ENCODE measurements around the gene NHSL1. TPM values are rescaled to one million over a fixed set of nuclear protein-coding genes. Genes with fewer than 3 reads are reported as not detected.
A peak's percentile ranks its signal among the peaks of the same experiment; 100 is the strongest.

NHSL1 gene
- polyA plus RNA-seq, 1 donor, result 49.5 TPM

- Histone ChIP-seq H3K27me3 (ENCODE audit: control insufficient read depth, insufficient read depth, low read length) (no peaks in the 10 kb centered on the region), H3K4me1 (ENCODE audit: control insufficient read depth, insufficient read depth, low read length) (peaks cover 49% of the 10 kb centered on the region), H3K4me3 (ENCODE audit: low read length) (peak overlapping the region; percentile 76), H3K27ac (ENCODE audit: low read length) (peak overlapping the region; percentile 96), H3K36me3 (ENCODE audit: control insufficient read depth, insufficient read depth, low read length) (peaks cover 14% of the 10 kb centered on the region), H3K9me3 (ENCODE audit: control insufficient read depth, low read depth, low read length) (no peaks in the 10 kb centered on the region)
- no CpG with 5 or more reads among the region's 2 CpGs for WGBS (ENCODE audit: insufficient coverage, low lambda C conversion rate)
- DNase-seq, result peak in 1 of 2 donors; percentile 65
Measured at GRCh38 chr6:138497286-138497685, 2.0 kb downstream of the NHSL1 start.

- DNase-seq, result no peak
- Histone ChIP-seq H3K4me1 (ENCODE audit: control insufficient read depth, insufficient read depth, low read length) (peaks cover 47% of the 10 kb centered on the region), H3K27ac (ENCODE audit: low read length) (peak overlapping the region; percentile 52), H3K4me3 (ENCODE audit: low read length) (no peak overlapping the region), H3K27me3 (ENCODE audit: control insufficient read depth, insufficient read depth, low read length) (no peaks in the 10 kb centered on the region), H3K9me3 (ENCODE audit: control insufficient read depth, low read depth, low read length) (no peaks in the 10 kb centered on the region), H3K36me3 (ENCODE audit: control insufficient read depth, insufficient read depth, low read length) (peaks cover 14% of the 10 kb centered on the region)
Measured at GRCh38 chr6:138494312-138494711, 5.0 kb downstream of the NHSL1 start.

- WGBS (ENCODE audit: insufficient coverage, low lambda C conversion rate), result no CpG with 5 or more reads among the region's 5 CpGs
- Histone ChIP-seq H3K27ac (ENCODE audit: low read length) (peak overlapping the region; percentile 52), H3K4me1 (ENCODE audit: control insufficient read depth, insufficient read depth, low read length) (peaks cover 55% of the 10 kb centered on the region), H3K27me3 (ENCODE audit: control insufficient read depth, insufficient read depth, low read length) (no peaks in the 10 kb centered on the region), H3K9me3 (ENCODE audit: control insufficient read depth, low read depth, low read length) (no peaks in the 10 kb centered on the region), H3K36me3 (ENCODE audit: control insufficient read depth, insufficient read depth, low read length) (peaks cover 20% of the 10 kb centered on the region), H3K4me3 (ENCODE audit: low read length) (no peak overlapping the region)
- DNase-seq, result peak in 1 of 2 donors; percentile 46
Measured at GRCh38 chr6:138493413-138493812, 5.9 kb downstream of the NHSL1 start.

- peak overlapping the region; percentile 52 for H3K27ac ChIP-seq (ENCODE audit: low read length)
Measured at GRCh38 chr6:138492871-138493270, 6.4 kb downstream of the NHSL1 start.

GRCh38 chr6:138492113-138492512, 7.2 kb downstream of the NHSL1 start:
- H3K9me3 ChIP-seq (ENCODE audit: control insufficient read depth, low read depth, low read length), result no peaks in the 10 kb centered on the region
- no peaks in the 10 kb centered on the region for H3K27me3 ChIP-seq (ENCODE audit: control insufficient read depth, insufficient read depth, low read length)
- H3K27ac ChIP-seq (ENCODE audit: low read length), result peak overlapping the region; percentile 52
- H3K4me3 ChIP-seq (ENCODE audit: low read length), result no peak overlapping the region
- WGBS (ENCODE audit: insufficient coverage, low lambda C conversion rate), result no CpG with 5 or more reads among the region's 4 CpGs
- peaks cover 66% of the 10 kb centered on the region for H3K4me1 ChIP-seq (ENCODE audit: control insufficient read depth, insufficient read depth, low read length)
- peaks cover 20% of the 10 kb centered on the region for H3K36me3 ChIP-seq (ENCODE audit: control insufficient read depth, insufficient read depth, low read length)
- no peak for DNase-seq

More at GRCh38 chr6:138492871-138493270, 6.4 kb downstream of the NHSL1 start:
- Histone ChIP-seq H3K9me3 (ENCODE audit: control insufficient read depth, low read depth, low read length) (no peaks in the 10 kb centered on the region), H3K36me3 (ENCODE audit: control insufficient read depth, insufficient read depth, low read length) (peaks cover 20% of the 10 kb centered on the region), H3K4me3 (ENCODE audit: low read length) (no peak overlapping the region), H3K4me1 (ENCODE audit: control insufficient read depth, insufficient read depth, low read length) (peaks cover 60% of the 10 kb centered on the region), H3K27me3 (ENCODE audit: control insufficient read depth, insufficient read depth, low read length) (no peaks in the 10 kb centered on the region)
- no peak for DNase-seq
- 38% methylated on average over 1 of the region's 2 CpGs for WGBS (ENCODE audit: insufficient coverage, low lambda C conversion rate)

GRCh38 chr6:138491017-138491416, 8.3 kb downstream of the NHSL1 start:
- H3K27me3 ChIP-seq (ENCODE audit: control insufficient read depth, insufficient read depth, low read length), result no peaks in the 10 kb centered on the region
- WGBS (ENCODE audit: insufficient coverage, low lambda C conversion rate), result 83% methylated on average over 1 of the region's 1 CpG
- peaks cover 74% of the 10 kb centered on the region for H3K4me1 ChIP-seq (ENCODE audit: control insufficient read depth, insufficient read depth, low read length)
- peak overlapping the region; percentile 52 for H3K27ac ChIP-seq (ENCODE audit: low read length)
- H3K4me3 ChIP-seq (ENCODE audit: low read length), result no peak overlapping the region
- H3K36me3 ChIP-seq (ENCODE audit: control insufficient read depth, insufficient read depth, low read length), result peaks cover 20% of the 10 kb centered on the region
- peak in 1 of 2 donors; percentile 41 for DNase-seq
- H3K9me3 ChIP-seq (ENCODE audit: control insufficient read depth, low read depth, low read length), result no peaks in the 10 kb centered on the region

- WGBS (ENCODE audit: insufficient coverage, low lambda C conversion rate), result no CpG with 5 or more reads among the region's 2 CpGs
- Histone ChIP-seq H3K27ac (ENCODE audit: low read length) (peak overlapping the region; percentile 98), H3K4me3 (ENCODE audit: low read length) (no peak overlapping the region), H3K27me3 (ENCODE audit: control insufficient read depth, insufficient read depth, low read length) (no peaks in the 10 kb centered on the region), H3K4me1 (ENCODE audit: control insufficient read depth, insufficient read depth, low read length) (peaks cover 81% of the 10 kb centered on the region), H3K36me3 (ENCODE audit: control insufficient read depth, insufficient read depth, low read length) (peaks cover 16% of the 10 kb centered on the region), H3K9me3 (ENCODE audit: control insufficient read depth, low read depth, low read length) (no peaks in the 10 kb centered on the region)
- DNase-seq, result no peak
Measured at GRCh38 chr6:138489846-138490245, 9.4 kb downstream of the NHSL1 start.

GRCh38 chr6:138487102-138487604, 12.1 kb downstream of the NHSL1 start:
- Histone ChIP-seq H3K4me1 (ENCODE audit: control insufficient read depth, insufficient read depth, low read length) (peaks cover 69% of the 10 kb centered on the region), H3K27ac (ENCODE audit: low read length) (peak overlapping the region; percentile 98), H3K27me3 (ENCODE audit: control insufficient read depth, insufficient read depth, low read length) (no peaks in the 10 kb centered on the region), H3K9me3 (ENCODE audit: control insufficient read depth, low read depth, low read length) (no peaks in the 10 kb centered on the region), H3K36me3 (ENCODE audit: control insufficient read depth, insufficient read depth, low read length) (peaks cover 16% of the 10 kb centered on the region), H3K4me3 (ENCODE audit: low read length) (no peak overlapping the region)
- WGBS (ENCODE audit: insufficient coverage, low lambda C conversion rate), result 51% methylated on average over 2 of the region's 6 CpGs
- DNase-seq, result peak; percentile 85 to 93

GRCh38 chr6:138486249-138487101, 12.8 kb downstream of the NHSL1 start:
- peaks cover 16% of the 10 kb centered on the region for H3K36me3 ChIP-seq (ENCODE audit: control insufficient read depth, insufficient read depth, low read length)
- H3K27me3 ChIP-seq (ENCODE audit: control insufficient read depth, insufficient read depth, low read length), result no peaks in the 10 kb centered on the region
- no peak overlapping the region for H3K4me3 ChIP-seq (ENCODE audit: low read length)
- DNase-seq, result no peak
- peak overlapping the region; percentile 98 for H3K27ac ChIP-seq (ENCODE audit: low read length)
- WGBS (ENCODE audit: insufficient coverage, low lambda C conversion rate), result 75% methylated on average over 4 of the region's 4 CpGs
- H3K9me3 ChIP-seq (ENCODE audit: control insufficient read depth, low read depth, low read length), result no peaks in the 10 kb centered on the region
- peaks cover 65% of the 10 kb centered on the region for H3K4me1 ChIP-seq (ENCODE audit: control insufficient read depth, insufficient read depth, low read length)

GRCh38 chr6:138485586-138486248, 13.6 kb downstream of the NHSL1 start:
- H3K27ac ChIP-seq (ENCODE audit: low read length), result peak overlapping the region; percentile 98
- H3K4me1 ChIP-seq (ENCODE audit: control insufficient read depth, insufficient read depth, low read length), result peaks cover 60% of the 10 kb centered on the region
- no peak for DNase-seq
- H3K27me3 ChIP-seq (ENCODE audit: control insufficient read depth, insufficient read depth, low read length), result no peaks in the 10 kb centered on the region
- H3K36me3 ChIP-seq (ENCODE audit: control insufficient read depth, insufficient read depth, low read length), result peaks cover 16% of the 10 kb centered on the region
- no peak overlapping the region for H3K4me3 ChIP-seq (ENCODE audit: low read length)
- 62% methylated on average over 5 of the region's 13 CpGs for WGBS (ENCODE audit: insufficient coverage, low lambda C conversion rate)
- H3K9me3 ChIP-seq (ENCODE audit: control insufficient read depth, low read depth, low read length), result no peaks in the 10 kb centered on the region
